Measurements from ENCODE around the gene SLIRP.
"Not testable (repeated sequence)": the region's sequence is repeated elsewhere in the genome, so short reads cannot be mapped to it uniquely, and the experiment has no call there.

- TF ChIP-seq, protein P1, sequence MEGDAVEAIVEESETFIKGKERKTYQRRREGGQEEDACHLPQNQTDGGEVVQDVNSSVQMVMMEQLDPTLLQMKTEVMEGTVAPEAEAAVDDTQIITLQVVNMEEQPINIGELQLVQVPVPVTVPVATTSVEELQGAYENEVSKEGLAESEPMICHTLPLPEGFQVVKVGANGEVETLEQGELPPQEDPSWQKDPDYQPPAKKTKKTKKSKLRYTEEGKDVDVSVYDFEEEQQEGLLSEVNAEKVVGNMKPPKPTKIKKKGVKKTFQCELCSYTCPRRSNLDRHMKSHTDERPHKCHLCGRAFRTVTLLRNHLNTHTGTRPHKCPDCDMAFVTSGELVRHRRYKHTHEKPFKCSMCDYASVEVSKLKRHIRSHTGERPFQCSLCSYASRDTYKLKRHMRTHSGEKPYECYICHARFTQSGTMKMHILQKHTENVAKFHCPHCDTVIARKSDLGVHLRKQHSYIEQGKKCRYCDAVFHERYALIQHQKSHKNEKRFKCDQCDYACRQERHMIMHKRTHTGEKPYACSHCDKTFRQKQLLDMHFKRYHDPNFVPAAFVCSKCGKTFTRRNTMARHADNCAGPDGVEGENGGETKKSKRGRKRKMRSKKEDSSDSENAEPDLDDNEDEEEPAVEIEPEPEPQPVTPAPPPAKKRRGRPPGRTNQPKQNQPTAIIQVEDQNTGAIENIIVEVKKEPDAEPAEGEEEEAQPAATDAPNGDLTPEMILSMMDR (IDR thresholded peaks at IDR 0.05) = not testable (repeated sequence)
- TF ChIP-seq EZH2, EZH2phosphoT487 (IDR thresholded peaks at IDR 0.05): not testable (repeated sequence)
These were observed 46.3 kb upstream of the SLIRP start for GRCh38 chr14:77661562-77661961.
